Ovary (tissue), 3 donors: Measurements from ENCODE around the gene RAPGEFL1.

Experiments
- CTCF ChIP-seq, 3 donors: fragments of 450-650 bp in 2 of 3; fragments of 200-600 bp in 1 of 3; IDR thresholded peaks; one replicate each; pipeline versions ENCODE4 v1.5.1 to v1.8.0; 2016 to 2022; ENCODE audit warnings: antibody characterized with exemption in 3 of 3, mild to moderate bottlenecking in 1 of 3
- POLR2A ChIP-seq: fragments of 450-650 bp; IDR thresholded peaks from one replicate; pipeline ENCODE4 v1.6.1; 2017; ENCODE audit warnings: antibody characterized with exemption, mild to moderate bottlenecking, moderate library complexity
- donor health status: DM: no; HTN: no; CAD: no.

GRCh38 chr17:40173091-40173777, 4.0 kb upstream of the RAPGEFL1 start:
- TF ChIP-seq CTCF (IDR thresholded peaks at IDR 0.05) (no peak), POLR2A (no peak)
